HepG2 (cell line): ENCODE results near the gene CHST12. TPM values are rescaled to one million over a fixed set of nuclear protein-coding genes. Genes with fewer than 3 reads are reported as not detected.

Experiments
- ATAC-seq: fragments of 200-7000 bp; cut with Tn5 transposase; 3 replicates; pipeline ENCODE4 v1.9.1; 2020; ENCODE audit warnings: mild to moderate bottlenecking, moderate library complexity
- BruUV-seq: library from RNA; stranded (reverse); fragments of 400-500 nt; replicated peaks from 2 replicates; lab custom pipeline; 2021; lab: Mats Ljungman, UMichigan
- CTCF ChIA-PET: fragments of 300-600 bp; formaldehyde crosslinking; extraction: SDS; loops from one replicate; lab custom pipeline; 2021; ENCODE audit warnings: low total read pairs, inconsistent platforms, low intra/inter-chr PET ratio; lab: Yijun Ruan, JAX
- POLR2A ChIA-PET: fragments of 350-600 bp; sonication (Branson Sonifier 250); formaldehyde crosslinking; loops from one replicate; lab custom pipeline; 2020; ENCODE audit warnings: antibody characterized with exemption, inconsistent platforms; lab: Yijun Ruan, JAX
- DNase-seq: peaks from one replicate; pipeline ENCODE4 v3.0.0-alpha.2; 2015; ENCODE audit warnings: low spot score
- FAIRE-seq: peaks from 3 replicates; lab custom pipeline; 2011; peaks lifted over from hg19 to GRCh38; lab: Jason Lieb, UNC
- H2AFZ ChIP-seq: one replicate; pipeline ENCODE4 v1.6.1; 2011; ENCODE audit warnings: low read length, inconsistent platforms
- H3K27ac ChIP-seq: fragments of 300-600 bp; 3 replicates; pipeline ENCODE4 v1.8.0; 2011; ENCODE audit warnings: mixed run types, mild to moderate bottlenecking, mixed read lengths, low read length, inconsistent platforms; ENCODE audit not compliant: insufficient read depth; ENCODE audit errors: extremely low read length
- H3K27me3 ChIP-seq, 2 experiments: fragments of 200-600 bp in 1 of 2; 2 replicates in 1 of 2; 3 replicates in 1 of 2; pipeline versions ENCODE4 v1.6.0 to v1.8.0; 2011; ENCODE audit warnings: low read length in 2 of 2, mild to moderate bottlenecking in 2 of 2, moderate library complexity in 2 of 2, inconsistent platforms in 1 of 2; ENCODE audit not compliant: insufficient read depth in 2 of 2, control insufficient read depth in 1 of 2
- H3K36me3 ChIP-seq, 2 experiments: fragments of 200-600 bp in 1 of 2; replicated peaks in 1 of 2; 2 replicates in 1 of 2; 3 replicates in 1 of 2; pipeline versions ENCODE4 v1.5.1 to v1.8.0; 2011; ENCODE audit warnings: low read length in 2 of 2, inconsistent platforms in 1 of 2; ENCODE audit not compliant: insufficient read depth in 2 of 2, control insufficient read depth in 1 of 2
- H3K4me1 ChIP-seq: 2 replicates; pipeline ENCODE4 v1.5.1; 2012; ENCODE audit warnings: low read length, inconsistent platforms; ENCODE audit not compliant: insufficient read depth
- H3K4me2 ChIP-seq: 2 replicates; pipeline ENCODE4 v1.6.0; 2011; ENCODE audit warnings: low read depth, low read length, inconsistent platforms
- H3K4me3 ChIP-seq, 3 experiments: fragments of 200-600 bp in 1 of 3; sonication (generic), shearing (Covaris generic) in 1 of 3; replicated peaks in 1 of 3; 2 replicates each; pipeline ENCODE4 v1.5.1; 2011 to 2016; ENCODE audit warnings: low read length in 3 of 3, inconsistent platforms in 2 of 3, low read depth in 2 of 3, mild to moderate bottlenecking in 2 of 3, control low read depth in 1 of 3, mixed read lengths in 1 of 3; ENCODE audit not compliant: insufficient read depth in 1 of 3
- H3K79me2 ChIP-seq: one replicate; pipeline ENCODE4 v1.6.1; 2011; ENCODE audit warnings: low read length, inconsistent platforms; ENCODE audit not compliant: insufficient read depth
- H3K9ac ChIP-seq: 2 replicates; pipeline ENCODE4 v1.6.0; 2011; ENCODE audit warnings: mild to moderate bottlenecking, low read depth, low read length, inconsistent platforms; ENCODE audit not compliant: insufficient read depth
- H3K9me3 ChIP-seq: 2 replicates; pipeline ENCODE4 v1.5.1; 2012; ENCODE audit warnings: mild to moderate bottlenecking, low read length
- H4K20me1 ChIP-seq: 2 replicates; pipeline ENCODE4 v1.6.0; 2011; ENCODE audit warnings: inconsistent platforms, mild to moderate bottlenecking, low read length, moderate library complexity; ENCODE audit not compliant: insufficient read depth
- AGO2 ChIP-seq: fragments of 200-400 bp; formaldehyde crosslinking; optimal IDR thresholded peaks from 2 replicates; pipeline ENCODE3; 2017; ENCODE audit warnings: mild to moderate bottlenecking, low read depth, low read length, moderate library complexity
- CREB1 ChIP-seq, 2 experiments: fragments of 450-650 bp in 1 of 2; IDR thresholded peaks; 2 replicates each; pipeline ENCODE4 v1.6.1; 2016 to 2017; ENCODE audit warnings: control low read depth in 1 of 2, mild to moderate bottlenecking in 1 of 2, missing compliant biosample characterization in 1 of 2, missing genetic modification characterization in 1 of 2
- ELF1 ChIP-seq: sonication (generic); formaldehyde crosslinking; IDR thresholded peaks from 2 replicates; pipeline ENCODE4 v1.4.0; 2020; ENCODE audit warnings: missing genetic modification reagents
- FOSL2 ChIP-seq: sonication (generic); formaldehyde crosslinking; IDR thresholded peaks from 2 replicates; pipeline ENCODE4 v1.4.0; 2020; ENCODE audit warnings: missing genetic modification reagents
- HNRNPL ChIP-seq: fragments of 200-400 bp; formaldehyde crosslinking; IDR thresholded peaks from 2 replicates; pipeline ENCODE4 v1.6.1; 2017; ENCODE audit warnings: mild to moderate bottlenecking, low read depth, low read length
- KLF9 ChIP-seq: IDR thresholded peaks from 2 replicates; pipeline ENCODE4 v1.6.1; 2016; ENCODE audit warnings: low read depth
- NCOA2 ChIP-seq: sonication (generic); formaldehyde crosslinking; IDR thresholded peaks from 2 replicates; pipeline ENCODE4 v1.8.0; 2022; ENCODE audit warnings: inconsistent platforms
- PITX1 ChIP-seq: sonication (generic); formaldehyde crosslinking; IDR thresholded peaks from 2 replicates; pipeline ENCODE4 v1.5.1; 2020; ENCODE audit warnings: mild to moderate bottlenecking, missing genetic modification reagents
- POLR2A ChIP-seq, 2 experiments: IDR thresholded peaks; 2 replicates each; pipeline ENCODE4 v1.6.1; 2011; ENCODE audit warnings: low read depth in 2 of 2, low read length in 2 of 2, mild to moderate bottlenecking in 1 of 2, moderate library complexity in 1 of 2; ENCODE audit not compliant: insufficient read depth in 1 of 2
- RBFOX2 ChIP-seq: fragments of 200-400 bp; formaldehyde crosslinking; IDR thresholded peaks from 2 replicates; pipeline ENCODE4 v1.6.1; 2017; ENCODE audit warnings: low read depth, mild to moderate bottlenecking, low read length
- SNAI1 ChIP-seq: sonication (generic); formaldehyde crosslinking; IDR thresholded peaks from 2 replicates; pipeline ENCODE4 v1.5.0; 2020; ENCODE audit warnings: mild to moderate bottlenecking, missing genetic modification reagents, borderline replicate concordance
- ZNF766 ChIP-seq: sonication (generic); formaldehyde crosslinking; IDR thresholded peaks from 2 replicates; pipeline ENCODE4 v1.5.0; 2020; ENCODE audit warnings: missing genetic modification reagents, borderline replicate concordance
- WGBS: methylation state at CpG from one replicate; pipeline ENCODE4 v1.1.6; 2017; ENCODE audit warnings: low lambda C conversion rate; 5-methylcytosine and 5-hydroxymethylcytosine counted together
- in situ Hi-C: cut with HindIII; loops from 2 replicates; pipeline ENCODE4 v1.10.0; 2017; ENCODE audit warnings: low pct_unique_long_range_greater_than_20kb; ENCODE audit not compliant: extremely low pct_ligation_motif_present
- intact Hi-C: fragments of 100-400 bp; cut with micrococcal nuclease; formaldehyde crosslinking; loops from one replicate; pipeline ENCODE4 v1.10.0; 2022; ENCODE audit not compliant: unreplicated experiment
- polyA plus RNA-seq, 8 experiments: library from polyadenylated mRNA; depleted of rRNA in 3 of 8; stranded (reverse) in 7 of 8; unstranded in 1 of 8; fragments of >200 nt; fragmentation: Illumina TruSeq in 4 of 8; extraction: Trizol in 4 of 8; gene quantifications; 2 replicates each; pipeline versions ENCODE4 v1.2.1 to v1.2.3, GENCODE V29; 2011 to 2016; ENCODE audit warnings: low read depth in 4 of 8, missing spikeins in 1 of 8, mixed read lengths in 1 of 8; ENCODE audit not compliant: insufficient read depth in 1 of 8
- total RNA-seq, 5 experiments: library from RNA; depleted of rRNA; stranded (reverse); fragments of >200 nt; fragmentation: Illumina TruSeq; extraction: Trizol; gene quantifications; 2 replicates each; pipeline ENCODE4 v1.2.3, GENCODE V29; 2016; ENCODE audit warnings: low read depth in 1 of 5

Gene CHST12
- total and polyA plus RNA-seq, 2 of the 13 experiments (the other 11 are each of a cell fraction or from before 2014, with no cell fraction given), result 6.4 to 15.8 TPM

GRCh38 chr7:2381881-2382509 lies 21.4 kb upstream of the CHST12 start (continued):
- TF ChIP-seq AGO2 (peak; percentile 71), FOSL2 (CRISPR knock-in tag) (no peak), CREB1 (IDR thresholded peaks at IDR 0.05) (no peak), CREB1 (CRISPR knock-in tag; IDR thresholded peaks at IDR 0.05) (no peak), ZNF766 (CRISPR knock-in tag) (no peak), PITX1 (CRISPR knock-in tag) (no peak), NCOA2 (no peak), SNAI1 (CRISPR knock-in tag) (no peak), ELF1 (CRISPR knock-in tag) (no peak)

- ATAC-seq (peak; percentile 15), FAIRE-seq (no peak), DNase-seq (no peak)
- 96% methylated on average over 21 of the region's 29 CpGs for WGBS
- H3K79me2 ChIP-seq, result no peaks in the 10 kb centered on the region
- no peaks in the 10 kb centered on the region for H3K4me1 ChIP-seq
- intact Hi-C loops, result loop anchor here (1.0 kb wide), 1 partner anchor 48 kb away; no protein-coding TSS in a partner anchor
- H3K27me3 ChIP-seq, result no peaks in the 10 kb centered on the region
- H4K20me1 ChIP-seq, result 0 out of 2 replicates have a peak, but pooled peaks cover under 1% of the 10 kb centered on the region
- peaks cover 17 to 40% of the 10 kb centered on the region in 2 experiments for H3K36me3 ChIP-seq
- H3K4me3 ChIP-seq, result no peak overlapping the region
- in situ Hi-C loops, result loop anchor here (10.0 kb wide), 1 partner anchor 51 kb away; no protein-coding TSS in a partner anchor
- no TSS peak for BruUV-seq
- H3K4me2 ChIP-seq, result no peak overlapping the region
- H3K27ac ChIP-seq, result no peak overlapping the region
- H2AFZ ChIP-seq, result no peak overlapping the region
- POLR2A ChIA-PET, result no interaction called here
- CTCF ChIA-PET, result no interaction called here
- H3K9ac ChIP-seq, result no peak overlapping the region
- no peaks in the 10 kb centered on the region for H3K9me3 ChIP-seq
- TF ChIP-seq RBFOX2 (peak; percentile 38), AGO2 (peak; percentile 95), POLR2A (IDR thresholded peaks at IDR 0.05; ENCODE audit: insufficient read depth in 1 of 2, low read depth in 2 of 2, low read length in 2 of 2) (0 out of 4 replicates have a peak, but pooled peaks of 1 of the 2 experiments have one; percentile 15), KLF9 (no peak), HNRNPL (0 out of 2 replicates have a peak, but pooled peaks have one; percentile 55)
These were observed 19.7 kb upstream of the CHST12 start for GRCh38 chr7:2383543-2384274.
